CD4-positive, alpha-beta T cell treated with Interferon alpha-2 for 1 hour (primary cell): ENCODE measurements around the gene SPATA4.

Experiments used
- DNase-seq, 2 donors: peaks; one replicate each; pipeline ENCODE4 v3.0.0-alpha.2; 2020 to 2022

SPATA4 gene

GRCh38 chr4:176189891-176190795 is 5.2 kb downstream of the SPATA4 start:
- no peak for DNase-seq

DNA sequence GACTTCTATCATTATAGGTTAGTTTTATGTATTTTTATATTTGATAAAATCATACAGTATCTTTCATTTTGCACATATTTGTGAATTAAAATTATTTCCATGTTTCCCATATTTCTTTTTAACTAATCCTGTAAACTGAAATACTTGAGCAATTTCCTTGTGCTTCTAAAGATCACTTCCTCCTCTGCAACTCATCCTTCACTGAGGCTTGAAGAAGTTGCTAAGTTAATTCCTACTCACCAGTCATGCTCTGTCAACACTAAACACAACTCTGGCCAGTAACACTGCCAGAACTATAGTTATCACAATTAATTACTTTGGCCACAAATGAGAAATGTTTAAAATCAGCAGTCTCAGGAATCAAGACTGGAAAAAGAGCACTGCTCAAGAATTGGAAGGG is 6.7 kb downstream of the SPATA4 start:
- DNase-seq, result no peak

- DNase-seq, result no peak
Measured at GRCh38 chr4:176187624-176188023, 7.8 kb downstream of the SPATA4 start.

DNA sequence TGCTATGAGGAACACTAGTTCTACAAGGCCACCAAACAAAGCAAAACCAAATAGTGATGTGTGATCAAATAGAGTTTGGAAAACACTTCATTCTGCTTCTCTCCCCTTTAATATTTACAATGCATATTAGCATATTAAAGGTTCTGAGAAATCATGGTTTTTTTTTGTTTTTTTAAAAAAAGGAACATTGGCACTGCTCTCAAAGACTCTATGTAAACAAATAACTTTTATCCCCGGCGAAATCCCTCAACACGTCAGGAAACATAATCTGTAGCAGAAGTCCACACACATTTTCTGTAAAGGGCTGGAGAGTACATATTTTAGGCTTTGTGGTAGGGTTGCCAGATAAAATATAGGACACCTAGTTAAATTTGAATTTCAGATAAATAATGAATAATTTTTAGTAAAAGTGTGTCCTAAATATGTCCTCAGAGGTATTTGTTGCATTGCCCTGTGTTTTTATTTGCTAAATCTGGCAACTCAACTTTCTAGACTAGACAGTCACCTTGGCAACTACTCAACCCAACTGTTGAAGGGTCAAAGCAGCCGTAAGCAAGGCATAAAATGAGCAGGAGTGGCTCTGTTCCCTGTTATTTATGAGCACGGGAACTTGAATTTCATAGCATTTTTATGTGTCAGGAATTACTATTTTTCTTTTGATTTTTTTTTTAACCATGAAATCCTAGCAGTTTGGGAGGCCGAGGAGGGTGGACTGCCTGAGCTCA is 8.6 kb downstream of the SPATA4 start:
- DNase-seq, result no peak

DNA sequence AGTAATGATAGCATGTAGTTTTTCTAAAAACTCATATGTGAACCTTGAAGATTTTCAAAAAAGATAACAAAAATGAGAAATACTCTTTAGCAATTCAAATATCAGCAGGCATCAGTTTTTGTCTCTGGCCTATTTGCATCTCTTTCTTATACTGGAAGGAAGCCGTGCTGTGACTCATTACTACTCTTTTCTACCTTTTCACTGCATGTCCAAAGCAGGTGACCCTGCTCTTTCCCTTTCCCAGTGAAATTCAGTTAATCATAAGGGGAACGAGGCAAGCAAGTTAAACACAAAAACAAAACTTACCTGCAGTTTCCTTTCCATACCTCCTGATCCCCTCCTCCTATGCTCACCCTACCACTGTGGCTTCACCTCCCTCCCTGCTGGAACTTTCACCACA is 9.3 kb downstream of the SPATA4 start:
- no peak for DNase-seq

- no peak for DNase-seq
Measured at GRCh38 chr4:176185051-176185450, 10.3 kb downstream of the SPATA4 start.

DNA sequence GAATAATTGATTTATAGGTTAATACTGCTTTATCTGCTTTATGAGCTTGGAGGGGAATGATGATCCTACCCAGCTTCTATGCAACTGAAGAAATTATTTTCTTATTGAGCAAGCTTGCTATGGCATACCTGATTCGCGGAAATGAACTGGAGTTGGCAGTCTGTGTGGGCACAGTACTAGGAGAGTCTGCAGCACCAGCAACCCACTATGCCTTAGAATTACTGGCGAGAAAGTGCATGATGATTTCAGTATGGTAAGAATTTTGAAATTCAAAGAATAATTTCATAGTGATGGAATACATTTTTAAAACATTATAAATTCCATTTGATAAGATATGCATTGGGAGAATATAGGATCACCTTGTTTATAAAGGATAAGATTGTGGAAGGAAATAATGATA is 32.3 kb downstream of the SPATA4 start:
- DNase-seq, result no peak

DNA sequence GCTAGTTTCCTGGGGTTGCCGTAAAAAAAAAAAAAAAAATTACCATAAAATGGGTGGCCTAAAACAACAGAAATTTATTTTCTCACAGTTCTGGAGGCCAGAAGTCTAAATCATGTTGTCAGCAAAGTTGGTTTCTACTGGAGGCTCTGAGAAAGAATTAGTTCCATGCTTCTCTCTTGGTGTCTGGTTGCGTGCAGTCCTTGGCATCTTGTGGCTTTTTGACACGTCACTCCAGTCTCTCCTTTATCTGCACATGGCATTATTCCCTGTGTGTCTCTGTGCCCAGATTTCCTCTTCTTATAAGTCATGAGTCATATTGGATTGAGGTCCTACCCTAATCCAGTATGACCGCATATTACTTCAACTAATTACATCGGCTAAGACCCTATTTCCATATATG is 38.7 kb downstream of the SPATA4 start:
- no peak for DNase-seq

DNA sequence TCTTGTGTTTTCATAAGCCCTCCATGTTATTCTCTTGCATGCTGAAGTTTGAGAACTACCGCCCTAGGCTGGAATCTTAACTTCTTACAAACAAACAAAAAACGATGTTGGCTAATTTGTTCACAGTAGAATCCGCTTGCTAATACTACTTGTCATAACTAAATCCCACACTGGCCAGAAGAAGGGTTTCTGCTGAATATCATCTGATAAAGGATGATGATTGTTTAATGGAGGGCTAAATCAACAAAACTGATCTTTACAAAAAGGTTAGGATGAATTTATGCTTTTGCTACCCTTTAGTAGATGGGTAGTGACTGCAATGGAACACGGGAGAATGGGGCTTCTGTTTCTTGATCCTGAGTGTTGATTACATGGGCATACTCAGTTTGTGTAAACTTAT is 42.3 kb downstream of the SPATA4 start:
- no peak for DNase-seq

DNA sequence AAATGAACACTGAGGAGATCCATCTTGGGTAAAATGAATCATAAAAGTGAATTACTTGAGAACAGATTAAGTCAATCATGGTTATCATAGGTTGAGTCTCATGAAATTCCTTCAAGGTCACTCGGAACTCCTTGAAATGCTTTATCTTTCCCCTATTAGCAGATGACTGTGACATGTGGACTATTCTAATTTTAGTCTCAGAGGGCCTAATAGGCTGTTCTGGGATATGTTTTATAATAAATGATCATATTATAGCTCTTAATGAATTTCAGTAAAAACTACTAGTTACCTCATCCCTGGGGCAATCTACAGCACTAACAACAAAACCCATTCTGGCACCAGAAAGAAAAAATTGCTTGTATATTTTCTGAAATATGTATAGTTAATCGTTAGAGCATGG is 44.7 kb downstream of the SPATA4 start:
- no peak for DNase-seq

DNA sequence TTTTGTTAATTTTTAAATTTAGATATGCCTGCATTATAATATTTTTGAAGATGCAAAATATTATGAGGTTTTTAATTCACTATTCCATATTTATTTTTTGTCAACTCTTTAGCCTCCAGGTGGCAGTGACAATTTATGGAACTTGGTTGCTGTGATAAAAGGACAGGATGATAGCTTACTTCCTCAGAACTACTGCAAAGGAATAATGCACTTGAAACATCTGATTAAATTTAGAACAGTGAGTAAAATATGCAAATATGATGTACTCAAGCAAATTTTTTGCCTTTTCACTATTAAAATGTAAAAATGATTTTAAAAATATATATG is 45.1 kb downstream of the SPATA4 start:
- DNase-seq, result peak in 1 of 2 donors; percentile 9

GRCh38 chr4:176149680-176150355 is 45.6 kb downstream of the SPATA4 start:
- no peak for DNase-seq

GRCh38 chr4:176142253-176142652 is 53.1 kb downstream of the SPATA4 start:
- DNase-seq, result no peak

GRCh38 chr4:176139518-176139917 is 55.9 kb downstream of the SPATA4 start:
- no peak for DNase-seq

DNA sequence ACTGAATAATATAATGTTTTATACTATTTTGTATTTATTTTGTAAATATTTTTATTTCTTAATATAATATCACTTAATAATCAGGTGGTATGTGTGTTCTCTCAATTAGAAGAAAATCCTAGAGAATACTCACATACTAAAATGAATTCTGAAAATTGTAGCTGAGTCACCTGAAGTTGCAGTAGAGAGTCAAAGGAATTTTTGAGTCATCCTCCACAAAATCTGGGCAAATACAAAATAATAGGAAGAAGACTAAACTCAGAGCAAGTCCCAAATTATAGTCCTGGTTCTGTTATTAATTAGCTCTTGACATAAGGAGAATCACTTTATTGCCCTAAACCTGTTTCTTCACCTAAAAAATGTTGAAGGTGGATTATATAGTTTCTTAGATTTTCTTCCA is 57.8 kb downstream of the SPATA4 start:
- DNase-seq, result no peak

GRCh38 chr4:176134670-176135069 is 60.7 kb downstream of the SPATA4 start:
- no peak for DNase-seq
